ENCODE results near the gene ZGPAT. TPM values are rescaled to one million over a fixed set of nuclear protein-coding genes. Genes with fewer than 3 reads are reported as not detected.

ZGPAT gene
- total RNA-seq, 2 donors from 2014 or later, result 28.8 to 29.5 TPM

DNA sequence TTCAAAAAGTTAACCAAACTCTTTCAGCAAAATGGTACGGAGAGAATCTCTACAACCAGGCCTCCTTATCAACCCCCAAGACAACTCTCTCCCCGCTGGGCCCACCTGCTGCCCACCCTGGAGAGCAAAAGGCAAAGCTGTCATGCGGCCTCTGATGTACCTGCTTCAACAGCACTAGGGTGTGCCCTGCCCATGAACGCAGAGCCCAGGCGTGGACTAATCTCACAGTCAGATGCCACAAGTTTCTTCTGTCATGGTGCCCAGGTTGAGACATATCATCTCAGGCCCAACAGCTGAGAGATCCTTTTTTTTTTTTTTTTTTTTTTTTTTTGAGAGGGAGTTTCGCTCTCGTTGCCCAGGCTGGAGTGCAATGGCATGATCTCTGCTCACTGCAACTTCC, 58.1 kb downstream of the ZGPAT start:
- no peak for DNase-seq
- 94 to 100% methylated on average over 1 to 7 of the region's 7 CpGs for WGBS, 2 experiments (ENCODE audit: insufficient coverage in 1 of 2, insufficient read length in 1 of 2)
- no peaks in the 10 kb centered on the region for H3K4me1 Mint-ChIP-seq
- no peaks in the 10 kb centered on the region for H3K9me3 ChIP-seq (ENCODE audit: control insufficient read depth, low read length)
- peaks cover 52% of the 10 kb centered on the region for H3K36me3 Mint-ChIP-seq (ENCODE audit: low read depth)
- no peak overlapping the region for H3K9ac ChIP-seq (ENCODE audit: extremely low read depth, low read length, poor library complexity, severe bottlenecking)
- no peaks in the 10 kb centered on the region for H3K4me1 ChIP-seq (ENCODE audit: control insufficient read depth, insufficient read depth, low read length)
- H3K27ac ChIP-seq (ENCODE audit: low read depth, low read length), result no peak overlapping the region
- H3K9me3 Mint-ChIP-seq, result no peaks in the 10 kb centered on the region
- peaks cover 23% of the 10 kb centered on the region for H3K36me3 ChIP-seq (ENCODE audit: control insufficient read depth, insufficient read depth, low read length)
- H3K4me3 Mint-ChIP-seq, result no peak overlapping the region
- no peak for TF ChIP-seq CTCF (conservative IDR thresholded peaks at IDR 0.05)
- H3K27me3 Mint-ChIP-seq (ENCODE audit: insufficient read depth), result no peaks in the 10 kb centered on the region
- H3K27me3 ChIP-seq (ENCODE audit: control insufficient read depth, insufficient read depth, low read length, poor library complexity, severe bottlenecking), result no peaks in the 10 kb centered on the region
- H3K27ac Mint-ChIP-seq, result no peak overlapping the region
- H3K4me3 ChIP-seq (ENCODE audit: low read length), result no peak overlapping the region

- H3K9me3 Mint-ChIP-seq, result no peaks in the 10 kb centered on the region
- no peaks in the 10 kb centered on the region for H3K27me3 Mint-ChIP-seq (ENCODE audit: insufficient read depth)
- Histone ChIP-seq H3K36me3 (ENCODE audit: control insufficient read depth, insufficient read depth, low read length) (peaks cover 21% of the 10 kb centered on the region), H3K4me3 (ENCODE audit: low read length) (no peak overlapping the region), H3K9me3 (ENCODE audit: control insufficient read depth, low read length) (no peaks in the 10 kb centered on the region), H3K27me3 (ENCODE audit: control insufficient read depth, insufficient read depth, low read length, poor library complexity, severe bottlenecking) (no peaks in the 10 kb centered on the region), H3K9ac (ENCODE audit: extremely low read depth, low read length, poor library complexity, severe bottlenecking) (no peak overlapping the region), H3K27ac (ENCODE audit: low read depth, low read length) (no peak overlapping the region), H3K4me1 (ENCODE audit: control insufficient read depth, insufficient read depth, low read length) (no peaks in the 10 kb centered on the region)
- H3K27ac Mint-ChIP-seq, result no peak overlapping the region
- no peak for DNase-seq
- no peaks in the 10 kb centered on the region for H3K4me1 Mint-ChIP-seq
- 93 to 95% methylated on average over 30 to 38 of the region's 38 CpGs for WGBS, 2 experiments (ENCODE audit: insufficient coverage in 1 of 2, insufficient read length in 1 of 2)
- TF ChIP-seq CTCF (conservative IDR thresholded peaks at IDR 0.05), result no peak
- H3K36me3 Mint-ChIP-seq (ENCODE audit: low read depth), result peaks cover 47% of the 10 kb centered on the region
- H3K4me3 Mint-ChIP-seq, result no peak overlapping the region
These were observed 59.0 kb downstream of the ZGPAT start for GRCh38 chr20:63766695-63767426.

GRCh38 chr20:63767456-63767855, 59.6 kb downstream of the ZGPAT start:
- no peaks in the 10 kb centered on the region for H3K9me3 Mint-ChIP-seq
- DNase-seq, result no peak
- no peak overlapping the region for H3K4me3 ChIP-seq (ENCODE audit: low read length)
- no peak overlapping the region for H3K27ac ChIP-seq (ENCODE audit: low read depth, low read length)
- no peak overlapping the region for H3K4me3 Mint-ChIP-seq
- peaks cover 16% of the 10 kb centered on the region for H3K36me3 ChIP-seq (ENCODE audit: control insufficient read depth, insufficient read depth, low read length)
- no peaks in the 10 kb centered on the region for H3K27me3 ChIP-seq (ENCODE audit: control insufficient read depth, insufficient read depth, low read length, poor library complexity, severe bottlenecking)
- no peaks in the 10 kb centered on the region for H3K4me1 ChIP-seq (ENCODE audit: control insufficient read depth, insufficient read depth, low read length)
- H3K9me3 ChIP-seq (ENCODE audit: control insufficient read depth, low read length), result no peaks in the 10 kb centered on the region
- 88 to 94% methylated on average over 11 to 18 of the region's 18 CpGs for WGBS, 2 experiments (ENCODE audit: insufficient coverage in 1 of 2, insufficient read length in 1 of 2)
- H3K4me1 Mint-ChIP-seq, result no peaks in the 10 kb centered on the region
- peaks cover 43% of the 10 kb centered on the region for H3K36me3 Mint-ChIP-seq (ENCODE audit: low read depth)
- no peak overlapping the region for H3K27ac Mint-ChIP-seq
- no peak for TF ChIP-seq CTCF (conservative IDR thresholded peaks at IDR 0.05)
- H3K27me3 Mint-ChIP-seq (ENCODE audit: insufficient read depth), result no peaks in the 10 kb centered on the region
- no peak overlapping the region for H3K9ac ChIP-seq (ENCODE audit: extremely low read depth, low read length, poor library complexity, severe bottlenecking)
